Sciatic nerve (tissue), 2 donors: ENCODE measurements around the gene RPS6KC1. TPM values are rescaled to one million over a fixed set of nuclear protein-coding genes. Genes with fewer than 3 reads are reported as not detected.
"Not testable (repeated sequence)": the region's sequence is repeated elsewhere in the genome, so short reads cannot be mapped to it uniquely, and the experiment has no call there.

ENCODE experiments used
- ATAC-seq: fragments of 200-7000 bp; cut with Tn5 transposase; one replicate; pipeline ENCODE4 v1.9.1; 2020; ENCODE audit warnings: mild to moderate bottlenecking, moderate library complexity
- DNase-seq: peaks from one replicate; pipeline ENCODE4 v3.0.0-alpha.2; 2020; ENCODE audit warnings: low spot score
- intact Hi-C: fragments of 100-400 bp; cut with DNase I; formaldehyde crosslinking; loops from one replicate; pipeline ENCODE4 v1.14.2; 2022
- total RNA-seq: library from RNA; stranded (reverse); fragmentation: NEBNext Ultra II Directional; extraction: Animal tissue kit (Norgen Biotek cat#: 25700); gene quantifications from one replicate; pipeline ENCODE4 v1.2.1, GENCODE V29; 2021
- donor health status: DM: no; HTN: no; CAD: no.
- donor health status: DM: no; HTN: no; CAD: no.

The RPS6KC1 gene
- total RNA-seq, 1 donor from 2014 or later: 27.4 TPM

- ATAC-seq (no peak), DNase-seq (no peak)
- intact Hi-C loops: no loop called here
Observed at GRCh38 chr1:213136190-213136917, 85.3 kb downstream of the RPS6KC1 start.

DNA sequence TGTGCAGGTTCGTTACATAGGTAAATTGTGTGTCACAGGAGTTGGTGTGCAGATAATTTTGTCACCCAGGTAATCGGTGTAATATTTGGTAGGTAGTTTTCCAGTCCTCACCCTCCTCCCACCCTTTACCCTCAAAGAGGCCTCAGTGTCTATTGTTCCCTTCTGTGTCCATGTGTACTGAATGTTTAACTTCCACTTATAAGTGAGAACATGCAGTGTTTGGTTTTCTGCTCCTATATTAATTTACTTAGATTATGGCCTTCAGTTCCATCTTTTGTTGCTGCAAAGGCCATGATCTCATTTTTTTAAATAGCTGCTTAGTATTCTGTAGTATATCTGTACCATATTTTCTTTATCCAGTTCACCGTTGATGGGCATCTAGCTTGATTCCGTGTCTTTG is 87.3 kb downstream of the RPS6KC1 start:
- intact Hi-C loops: no loop called here
- ATAC-seq (no peak), DNase-seq (no peak)

DNA sequence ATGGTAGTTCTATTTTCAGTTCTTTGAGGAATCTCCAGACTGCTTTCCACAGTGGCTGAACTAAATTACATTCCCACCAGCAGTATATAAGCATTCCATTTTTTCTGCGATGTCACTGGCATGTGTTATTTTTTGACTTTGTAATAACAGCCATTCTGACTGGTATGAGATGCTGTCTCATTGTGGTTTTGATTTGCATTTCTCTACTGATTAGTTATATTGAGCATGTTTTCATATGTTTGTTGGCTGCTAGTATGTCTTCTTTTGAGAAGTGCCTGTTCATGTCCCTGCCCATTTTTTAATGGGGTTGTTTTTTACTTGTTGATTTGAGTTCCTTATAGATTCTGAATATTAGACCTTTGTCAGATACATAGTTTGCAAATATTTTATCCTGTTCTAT is 87.9 kb downstream of the RPS6KC1 start:
- intact Hi-C loops: no loop called here
- DNase-seq: no peak
- no peak for ATAC-seq

DNA sequence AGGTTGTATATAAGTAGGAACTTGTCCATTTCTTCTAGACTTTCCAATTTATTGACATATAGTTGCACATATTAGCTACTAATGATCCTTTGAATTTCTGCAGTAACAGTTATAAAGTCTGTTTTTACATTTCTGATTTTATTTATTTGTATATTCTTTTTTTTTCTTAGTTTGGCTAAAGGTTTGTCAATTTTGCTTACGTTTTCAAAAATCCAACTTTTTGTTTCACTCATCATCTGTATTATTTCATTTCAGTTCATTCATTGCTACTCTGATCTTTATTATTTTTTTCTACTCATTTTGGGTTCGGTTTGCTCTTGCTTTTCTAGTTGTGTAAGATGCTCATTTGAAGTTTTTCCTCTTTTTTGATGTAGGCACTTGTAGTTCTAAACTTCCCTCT is 97.9 kb downstream of the RPS6KC1 start:
- intact Hi-C loops: no loop called here
- DNase-seq (no peak), ATAC-seq (no peak)

DNA sequence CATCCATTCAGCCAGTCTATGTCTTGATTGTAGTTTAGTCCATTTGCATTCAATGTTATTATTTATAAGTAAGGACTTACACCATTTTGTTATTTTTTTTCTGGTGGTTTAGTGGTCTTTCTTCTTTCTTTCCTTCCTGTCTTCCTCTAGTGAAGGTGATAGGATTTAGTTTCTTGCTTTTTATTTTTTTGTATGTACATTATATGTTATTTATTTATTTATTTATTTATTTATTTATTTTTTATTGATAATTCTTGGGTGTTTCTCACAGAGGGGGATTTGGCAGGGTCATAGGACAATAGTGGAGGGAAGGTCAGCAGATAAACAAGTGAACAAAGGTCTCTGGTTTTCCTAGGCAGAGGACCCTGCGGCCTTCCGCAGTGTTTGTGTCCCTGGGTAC is 99.0 kb downstream of the RPS6KC1 start:
- ATAC-seq, intact Hi-C loops, DNase-seq: not testable (repeated sequence)

DNA sequence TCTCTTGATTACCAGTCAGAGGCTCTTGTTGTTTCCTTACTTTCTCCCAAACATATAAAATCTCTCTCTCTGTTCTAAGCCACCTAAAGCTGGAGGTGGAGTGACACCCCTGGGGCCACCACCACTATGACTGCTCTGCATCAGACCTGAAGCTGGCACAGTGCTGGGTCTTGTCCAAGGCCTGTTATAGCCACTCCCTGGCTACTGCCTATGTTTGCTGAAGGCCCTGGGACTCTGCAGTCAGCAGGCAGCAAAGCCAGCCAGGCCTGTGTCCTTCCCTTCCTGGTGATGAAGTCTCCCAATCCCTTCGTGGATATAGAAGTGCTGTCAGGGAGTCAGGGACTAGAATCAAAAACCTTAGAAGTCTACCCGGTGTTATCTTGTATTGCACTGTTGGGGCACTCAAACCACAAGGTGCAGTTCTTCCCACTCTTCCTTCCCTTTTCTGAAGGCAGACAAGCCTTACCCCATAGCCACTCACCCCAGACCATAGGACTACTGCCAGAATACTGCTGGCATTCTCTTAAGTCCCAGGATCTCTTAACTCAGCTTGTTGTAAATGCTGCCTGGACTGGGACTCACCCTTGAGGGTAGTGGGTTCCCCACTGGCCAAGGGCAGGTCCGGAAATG is 103.1 kb downstream of the RPS6KC1 start:
- ATAC-seq: no peak
- intact Hi-C loops: no loop called here

GRCh38 chr1:213159376-213159775 is 108.3 kb downstream of the RPS6KC1 start:
- DNase-seq (no peak), ATAC-seq (no peak)
- intact Hi-C loops: no loop called here

More for the DNA sequence above, 103.1 kb downstream of the RPS6KC1 start:
- DNase-seq: no peak

DNA sequence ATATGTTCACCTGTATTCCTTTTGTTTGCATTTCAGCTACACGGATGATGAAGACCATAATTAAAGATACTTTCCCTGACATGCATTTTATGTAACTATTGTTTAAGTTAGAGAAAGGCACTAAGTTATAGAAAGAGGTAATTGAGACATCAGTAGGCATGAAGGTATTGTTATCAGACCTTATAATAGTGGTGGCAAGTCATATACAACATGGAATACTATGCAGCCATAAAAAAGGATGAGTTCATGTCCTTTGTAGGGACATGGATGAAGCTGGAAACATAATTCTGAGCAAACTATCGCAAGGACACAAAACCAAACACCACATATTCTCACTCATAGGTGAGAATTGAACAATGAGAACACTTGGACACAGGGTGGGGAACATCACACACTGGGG is 109.4 kb downstream of the RPS6KC1 start:
- DNase-seq, ATAC-seq, intact Hi-C loops: not testable (repeated sequence)

- intact Hi-C loops: no loop called here
- peak; percentile 76 for ATAC-seq
- DNase-seq: no peak
Observed at GRCh38 chr1:213162338-213162737, 111.3 kb downstream of the RPS6KC1 start.

- intact Hi-C loops: no loop called here
- ATAC-seq (no peak), DNase-seq (no peak)
Observed at GRCh38 chr1:213162862-213163261, 111.8 kb downstream of the RPS6KC1 start.

GRCh38 chr1:213163278-213163711 is 112.3 kb downstream of the RPS6KC1 start:
- DNase-seq (no peak), ATAC-seq (no peak)
- intact Hi-C loops: no loop called here

DNA sequence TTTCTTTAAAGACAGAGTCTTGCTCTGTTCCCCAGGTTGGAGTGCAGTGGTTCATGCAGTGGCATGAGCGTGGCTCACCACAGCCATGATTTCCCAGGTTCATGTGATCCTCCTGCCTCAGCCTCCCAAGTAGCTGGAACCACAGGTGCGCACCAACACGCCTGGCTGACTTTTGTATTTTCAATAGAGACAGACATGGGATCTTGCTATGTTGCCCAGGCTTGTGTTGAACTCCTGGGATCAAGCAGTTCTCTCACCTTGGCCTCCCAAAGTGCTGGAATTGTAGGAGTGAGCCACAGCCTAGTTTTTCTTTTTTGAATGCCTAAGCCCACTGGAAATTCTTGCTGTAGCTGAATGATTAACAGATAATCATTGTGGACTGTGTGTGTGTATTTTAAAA is 113.5 kb downstream of the RPS6KC1 start:
- no peak for DNase-seq
- no peak for ATAC-seq
- intact Hi-C loops: no loop called here

GRCh38 chr1:213166852-213167251 is 115.8 kb downstream of the RPS6KC1 start:
- no peak for ATAC-seq
- intact Hi-C loops: no loop called here
- no peak for DNase-seq

DNA sequence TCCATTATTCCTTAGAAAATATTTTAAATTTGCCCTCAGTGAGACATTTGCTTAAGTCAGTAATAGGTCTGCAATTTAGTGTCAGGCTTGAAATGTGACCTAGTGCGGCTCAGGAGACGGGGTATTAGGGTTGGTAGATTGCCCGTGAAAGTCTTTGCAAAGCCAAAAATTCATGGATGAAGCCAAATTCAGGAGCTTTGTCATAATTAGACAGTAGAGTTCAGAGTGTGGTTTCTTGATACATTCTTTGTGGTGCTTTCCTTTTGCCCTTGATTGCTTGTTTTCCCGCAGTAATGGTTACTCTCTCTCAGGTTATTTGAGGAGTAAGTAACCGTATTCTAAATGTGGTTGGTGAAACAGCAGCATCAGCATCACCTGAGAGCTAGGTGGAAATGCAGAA is 120.7 kb downstream of the RPS6KC1 start:
- ATAC-seq: no peak
- intact Hi-C loops: no loop called here
- no peak for DNase-seq

DNA sequence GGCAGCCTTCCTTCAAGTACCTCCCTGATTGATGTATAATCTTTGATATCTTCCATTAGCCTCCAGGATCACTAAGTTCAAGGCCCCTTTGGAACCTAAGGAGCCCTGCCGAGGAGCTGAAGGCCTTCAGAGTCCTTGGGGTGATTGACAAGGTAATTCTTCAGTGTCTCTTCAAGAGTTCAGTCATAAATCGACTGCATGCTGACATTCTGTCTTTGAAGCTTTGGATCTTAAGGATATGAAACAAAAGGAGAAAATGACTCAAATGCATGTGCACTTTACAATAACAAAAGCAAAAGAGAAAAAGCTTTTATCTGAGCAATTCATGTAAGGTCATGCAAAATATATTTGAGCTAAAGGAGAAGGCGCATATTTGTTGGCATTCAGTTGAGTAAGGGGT is 125.3 kb downstream of the RPS6KC1 start:
- intact Hi-C loops: no loop called here
- DNase-seq: no peak
- no peak for ATAC-seq

DNA sequence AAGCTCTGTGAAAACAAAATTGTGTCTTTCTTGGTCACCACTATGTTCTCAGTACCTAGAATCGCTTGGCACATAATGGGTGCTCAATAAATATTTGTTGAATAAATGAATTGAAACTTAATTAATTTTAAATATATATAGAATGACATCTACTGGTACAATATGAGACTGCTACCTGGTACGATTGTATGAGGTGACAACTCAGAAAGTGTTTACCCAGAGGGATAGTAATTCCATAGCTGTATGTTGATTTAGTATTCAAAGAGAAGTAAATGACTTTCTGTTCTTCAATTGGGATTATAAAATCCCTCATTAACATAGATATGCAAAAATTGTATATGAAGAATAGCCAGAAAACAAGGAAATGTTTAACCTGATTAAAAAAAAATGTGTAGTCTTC is 128.7 kb downstream of the RPS6KC1 start:
- ATAC-seq: no peak
- DNase-seq: no peak
- intact Hi-C loops: no loop called here

DNA sequence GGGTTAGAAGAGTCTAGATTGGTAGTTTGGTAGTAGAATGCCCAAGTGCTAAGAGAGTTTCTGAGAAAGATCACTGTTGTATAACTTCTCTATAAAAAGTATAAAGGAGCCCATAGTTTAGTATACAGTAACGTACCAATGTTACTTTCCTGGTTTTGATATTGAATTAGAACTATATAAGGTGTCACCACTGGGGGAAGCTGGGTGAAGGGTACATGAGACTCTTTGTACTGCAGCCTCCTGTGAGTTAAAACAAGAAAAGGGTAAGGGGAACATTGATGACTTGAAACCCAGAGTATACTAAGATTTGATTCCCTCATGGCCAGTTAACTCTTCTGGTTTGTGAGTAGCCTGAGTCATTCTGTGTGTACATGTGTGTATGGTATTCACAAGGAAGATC is 129.8 kb downstream of the RPS6KC1 start:
- ATAC-seq (no peak), DNase-seq (no peak)
- intact Hi-C loops: no loop called here

DNA sequence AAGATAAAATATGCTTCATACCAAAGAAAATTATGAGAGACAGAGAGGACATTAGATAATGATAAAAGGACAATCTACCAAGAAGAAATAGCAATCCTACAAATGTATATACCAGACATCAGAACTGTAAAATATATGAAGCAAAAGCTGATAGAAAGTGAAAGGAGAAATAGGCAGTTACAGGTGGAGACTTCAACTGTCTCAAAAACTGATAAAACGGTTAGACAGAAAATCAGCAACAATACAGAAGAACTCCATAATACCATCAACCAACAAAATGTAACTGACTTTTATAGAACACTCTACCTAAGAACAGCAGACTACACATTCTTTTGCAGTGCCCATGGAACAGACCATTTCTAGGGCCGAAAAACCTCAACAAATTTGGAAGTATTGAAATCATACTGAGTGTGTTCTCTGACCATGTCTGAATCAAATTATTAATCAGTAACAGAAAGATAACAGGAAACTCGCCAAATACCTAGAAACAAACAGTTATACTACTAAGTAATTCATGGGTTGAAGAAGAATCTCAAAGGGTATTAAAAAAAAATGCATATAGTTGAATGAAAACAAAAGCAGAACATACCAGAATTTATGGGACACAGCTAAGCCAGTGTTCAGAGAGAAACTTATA is 132.1 kb downstream of the RPS6KC1 start:
- intact Hi-C loops: no loop called here
- no peak for ATAC-seq
- DNase-seq: no peak

GRCh38 chr1:213186168-213186567 is 135.1 kb downstream of the RPS6KC1 start:
- intact Hi-C loops: no loop called here
- DNase-seq (no peak), ATAC-seq (no peak)

DNA sequence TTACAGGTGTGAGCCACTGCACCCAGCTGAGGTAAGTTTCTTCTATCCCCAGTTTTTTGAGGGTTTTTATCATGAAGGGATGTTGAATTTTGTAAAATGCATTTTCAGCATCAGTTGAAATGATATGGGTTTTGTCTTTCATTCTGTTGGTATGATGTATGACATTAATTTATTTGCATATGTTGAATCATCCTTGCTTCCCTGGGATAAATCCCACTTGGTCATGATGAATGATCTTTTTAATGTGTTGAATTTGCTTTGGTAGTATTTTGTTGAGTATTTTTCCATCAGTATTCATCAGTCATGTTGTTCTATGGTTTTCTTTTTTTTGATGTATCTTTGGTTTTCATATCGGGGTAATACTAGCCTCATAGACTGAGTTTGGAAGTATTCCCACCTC is 141.0 kb downstream of the RPS6KC1 start:
- intact Hi-C loops: no loop called here
- DNase-seq: no peak
- ATAC-seq: no peak
